ENCODE data around the gene FBXO47.

Gene FBXO47

GRCh38 chr17:38892083-38892482 lies 75.1 kb downstream of the FBXO47 start:
- TF ChIP-seq CTCF (IDR thresholded peaks at IDR 0.05; ENCODE audit: low read depth, low read length): no peak
- no peak for DNase-seq (ENCODE audit: extremely low read depth, low read depth)

DNA sequence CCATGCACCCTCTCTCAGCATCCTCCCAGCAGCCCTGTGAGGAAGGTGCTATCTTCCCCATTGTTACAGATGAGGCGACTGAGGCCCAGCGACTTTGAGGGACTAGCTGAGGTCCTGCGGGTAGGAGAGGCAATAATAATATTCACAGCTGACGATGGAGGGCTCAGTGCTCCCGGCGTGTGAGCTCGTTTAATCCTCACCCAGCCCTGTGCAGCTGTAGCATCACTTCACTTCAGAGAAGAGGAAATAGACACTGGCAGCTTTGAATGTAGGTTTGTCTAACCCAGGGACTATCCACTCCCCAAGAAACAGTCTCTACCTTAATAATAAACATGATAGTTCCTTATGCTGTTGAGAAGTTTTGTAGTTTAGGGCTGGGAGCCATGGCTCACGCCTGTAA lies 75.8 kb downstream of the FBXO47 start:
- no peak for TF ChIP-seq CTCF (IDR thresholded peaks at IDR 0.05; ENCODE audit: low read depth, low read length)

DNA sequence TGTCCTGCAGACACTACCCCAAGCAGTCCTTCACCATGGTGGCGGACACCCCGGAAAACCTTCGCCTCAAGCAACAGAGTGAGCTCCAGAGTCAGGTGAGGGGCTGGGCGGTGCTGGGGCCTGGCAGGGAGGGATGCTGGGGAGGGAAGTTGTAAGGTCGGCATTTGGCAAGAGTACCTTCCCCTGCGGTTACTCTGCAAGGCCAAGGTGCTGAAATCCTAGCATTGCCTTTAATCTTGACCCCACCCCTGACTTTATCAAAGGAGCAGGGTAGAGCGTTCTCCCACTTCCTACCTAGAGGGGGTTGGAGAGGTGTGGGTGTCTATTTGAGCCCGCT lies 76.8 kb downstream of the FBXO47 start:
- TF ChIP-seq CTCF (IDR thresholded peaks at IDR 0.05; ENCODE audit: low read depth, low read length): no peak
- DNase-seq (ENCODE audit: extremely low read depth, low read depth): no peak

More for the DNA sequence above, 75.8 kb downstream of the FBXO47 start:
- DNase-seq (ENCODE audit: extremely low read depth, low read depth): no peak

- TF ChIP-seq CTCF (IDR thresholded peaks at IDR 0.05; ENCODE audit: low read depth, low read length): no peak
- DNase-seq (ENCODE audit: extremely low read depth, low read depth): no peak
These were observed 77.3 kb downstream of the FBXO47 start for GRCh38 chr17:38889745-38890409.

GRCh38 chr17:38888842-38889241 lies 78.4 kb downstream of the FBXO47 start:
- TF ChIP-seq CTCF (IDR thresholded peaks at IDR 0.05; ENCODE audit: low read depth, low read length): no peak
- DNase-seq (ENCODE audit: extremely low read depth, low read depth): no peak

DNA sequence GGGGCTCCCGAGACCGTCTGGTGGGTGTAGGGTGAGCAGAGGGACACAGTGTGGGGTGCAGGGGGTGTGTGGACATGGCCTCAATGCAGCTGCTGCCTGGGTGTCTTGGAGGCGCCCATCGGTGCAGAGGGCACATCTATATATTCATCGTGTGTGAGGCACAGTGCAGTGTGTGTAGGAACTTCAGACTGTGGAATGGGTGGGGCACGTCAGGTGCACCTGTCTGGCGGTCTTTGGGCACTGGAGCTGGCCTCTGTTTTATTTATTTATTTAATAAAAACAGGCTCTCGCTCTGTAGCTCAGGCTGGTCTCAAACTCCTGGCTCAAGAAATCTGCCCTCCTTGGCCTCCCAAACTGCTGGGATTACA lies 80.6 kb downstream of the FBXO47 start:
- no peak for DNase-seq (ENCODE audit: extremely low read depth, low read depth)

More for the DNA sequence above, 80.6 kb downstream of the FBXO47 start:
- no peak for TF ChIP-seq CTCF (IDR thresholded peaks at IDR 0.05; ENCODE audit: low read depth, low read length)

Measured in AG09319 (cell line).